ENCODE results near the gene TTC28.

- TF ChIP-seq POLR2A (IDR thresholded peaks at IDR 0.05) = no peak
- peak; percentile 51 to 91 (median 80) for TF ChIP-seq CTCF (IDR thresholded peaks at IDR 0.05)
Observed at GRCh38 chr22:28051787-28052356, 627.8 kb downstream of the TTC28 start.

Data from sigmoid colon (tissue), 3 donors.